ENCODE measurements around the gene SLC38A4.

Gene SLC38A4

DNA sequence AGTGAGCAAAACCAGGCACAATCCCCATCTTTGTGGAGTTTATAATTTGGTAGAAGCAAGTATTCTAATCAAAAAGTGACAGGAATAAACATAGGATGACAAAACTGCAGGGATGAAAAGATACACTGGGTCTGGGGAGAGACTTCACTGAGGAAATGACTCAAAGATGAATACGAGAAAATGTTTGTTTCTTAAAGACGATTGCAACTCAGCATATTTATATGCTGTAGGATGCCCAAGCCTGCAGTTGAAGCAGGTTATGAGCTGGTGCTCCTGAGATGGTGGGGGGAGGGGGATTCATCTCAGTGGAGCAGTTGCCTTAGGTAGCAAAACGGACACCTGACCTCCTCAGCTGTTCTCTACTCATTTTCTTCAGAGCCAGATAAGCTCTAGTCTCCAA is 13.4 kb upstream of the SLC38A4 start:
- no peak for DNase-seq (ENCODE audit: low spot score)
- in situ Hi-C loops (cut with MboI; ENCODE audit: low pct_unique_long_range_greater_than_20kb, low sequenced_read_pairs, unreplicated experiment): no loop called here
- TF ChIP-seq, protein P1, sequence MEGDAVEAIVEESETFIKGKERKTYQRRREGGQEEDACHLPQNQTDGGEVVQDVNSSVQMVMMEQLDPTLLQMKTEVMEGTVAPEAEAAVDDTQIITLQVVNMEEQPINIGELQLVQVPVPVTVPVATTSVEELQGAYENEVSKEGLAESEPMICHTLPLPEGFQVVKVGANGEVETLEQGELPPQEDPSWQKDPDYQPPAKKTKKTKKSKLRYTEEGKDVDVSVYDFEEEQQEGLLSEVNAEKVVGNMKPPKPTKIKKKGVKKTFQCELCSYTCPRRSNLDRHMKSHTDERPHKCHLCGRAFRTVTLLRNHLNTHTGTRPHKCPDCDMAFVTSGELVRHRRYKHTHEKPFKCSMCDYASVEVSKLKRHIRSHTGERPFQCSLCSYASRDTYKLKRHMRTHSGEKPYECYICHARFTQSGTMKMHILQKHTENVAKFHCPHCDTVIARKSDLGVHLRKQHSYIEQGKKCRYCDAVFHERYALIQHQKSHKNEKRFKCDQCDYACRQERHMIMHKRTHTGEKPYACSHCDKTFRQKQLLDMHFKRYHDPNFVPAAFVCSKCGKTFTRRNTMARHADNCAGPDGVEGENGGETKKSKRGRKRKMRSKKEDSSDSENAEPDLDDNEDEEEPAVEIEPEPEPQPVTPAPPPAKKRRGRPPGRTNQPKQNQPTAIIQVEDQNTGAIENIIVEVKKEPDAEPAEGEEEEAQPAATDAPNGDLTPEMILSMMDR (IDR thresholded peaks at IDR 0.05; ENCODE audit: extremely low read depth, insufficient read depth, missing control alignments): no peak

DNA sequence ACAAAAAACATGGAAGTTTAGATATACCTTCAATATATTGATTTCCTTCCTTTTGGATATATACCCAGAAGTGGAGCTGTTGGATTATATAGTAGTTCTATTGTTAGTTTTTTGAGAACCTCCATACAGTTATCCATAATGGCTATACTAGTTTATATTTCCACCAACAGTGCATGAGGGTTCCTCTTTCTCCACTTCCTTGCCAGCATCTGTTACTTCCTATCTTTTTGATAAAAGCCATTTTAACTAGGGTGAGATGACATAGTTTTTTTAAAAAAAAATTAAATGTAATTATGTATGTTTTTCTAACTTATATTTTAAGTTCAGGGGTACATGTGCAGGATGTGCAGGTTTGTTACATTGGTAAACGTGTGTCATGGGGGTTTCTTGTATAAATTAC is 10.0 kb upstream of the SLC38A4 start:
- in situ Hi-C loops (cut with MboI; ENCODE audit: low pct_unique_long_range_greater_than_20kb, low sequenced_read_pairs, unreplicated experiment): no loop called here
- TF ChIP-seq, protein P1 (IDR thresholded peaks at IDR 0.05; ENCODE audit: extremely low read depth, insufficient read depth, missing control alignments): no peak
- DNase-seq (ENCODE audit: low spot score): no peak

GRCh38 chr12:46832130-46832704 is 6.4 kb upstream of the SLC38A4 start:
- TF ChIP-seq, protein P1 (IDR thresholded peaks at IDR 0.05; ENCODE audit: extremely low read depth, insufficient read depth, missing control alignments): no peak
- DNase-seq (ENCODE audit: low spot score): no peak
- in situ Hi-C loops (cut with MboI; ENCODE audit: low pct_unique_long_range_greater_than_20kb, low sequenced_read_pairs, unreplicated experiment): no loop called here

DNA sequence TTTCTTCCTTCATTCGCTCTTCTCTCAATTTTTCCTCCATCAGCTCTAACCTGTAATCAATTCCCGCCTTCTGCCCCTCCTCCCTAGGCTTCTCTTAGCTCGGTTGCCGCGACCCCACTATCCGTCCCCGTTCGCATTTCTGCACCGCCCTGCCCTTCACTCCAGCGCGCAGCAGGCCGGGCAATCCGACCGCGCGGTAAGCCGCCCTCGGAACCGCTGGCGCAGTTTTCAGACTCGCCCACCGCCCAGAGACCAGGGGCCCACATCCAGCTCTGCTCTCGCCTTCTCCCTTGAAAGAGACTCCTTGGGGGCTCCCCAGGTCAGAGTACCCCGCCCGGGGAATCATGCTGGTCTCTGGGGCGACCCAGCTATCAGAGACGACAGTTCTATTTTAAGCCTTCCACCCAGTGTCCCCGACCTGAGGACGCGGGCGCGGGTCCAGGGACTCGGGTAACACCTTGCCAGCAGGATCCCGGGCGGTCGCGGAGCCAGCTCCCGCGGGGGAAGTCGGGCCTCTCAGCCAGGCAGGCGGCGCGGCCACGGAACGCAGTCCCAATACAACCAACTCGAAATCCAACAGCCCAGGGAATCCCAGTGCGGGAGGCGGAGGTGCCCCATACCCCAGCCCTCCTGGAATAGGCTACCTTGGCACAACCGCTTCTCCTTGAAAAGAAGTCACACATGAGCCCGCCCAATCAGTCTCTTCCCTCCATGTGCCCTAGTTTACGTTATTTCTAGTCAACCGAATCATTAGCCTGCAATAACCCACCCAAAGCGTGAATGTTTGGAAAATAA is 5.7 kb upstream of the SLC38A4 start:
- in situ Hi-C loops (cut with MboI; ENCODE audit: low pct_unique_long_range_greater_than_20kb, low sequenced_read_pairs, unreplicated experiment): no loop called here
- TF ChIP-seq, protein P1 (IDR thresholded peaks at IDR 0.05; ENCODE audit: extremely low read depth, insufficient read depth, missing control alignments): no peak
- DNase-seq (ENCODE audit: low spot score): no peak

- TF ChIP-seq, protein P1 (IDR thresholded peaks at IDR 0.05; ENCODE audit: extremely low read depth, insufficient read depth, missing control alignments): no peak
- in situ Hi-C loops (cut with MboI; ENCODE audit: low pct_unique_long_range_greater_than_20kb, low sequenced_read_pairs, unreplicated experiment): no loop called here
- DNase-seq (ENCODE audit: low spot score): no peak
Observed at GRCh38 chr12:46830731-46831334, 5.0 kb upstream of the SLC38A4 start.

DNA sequence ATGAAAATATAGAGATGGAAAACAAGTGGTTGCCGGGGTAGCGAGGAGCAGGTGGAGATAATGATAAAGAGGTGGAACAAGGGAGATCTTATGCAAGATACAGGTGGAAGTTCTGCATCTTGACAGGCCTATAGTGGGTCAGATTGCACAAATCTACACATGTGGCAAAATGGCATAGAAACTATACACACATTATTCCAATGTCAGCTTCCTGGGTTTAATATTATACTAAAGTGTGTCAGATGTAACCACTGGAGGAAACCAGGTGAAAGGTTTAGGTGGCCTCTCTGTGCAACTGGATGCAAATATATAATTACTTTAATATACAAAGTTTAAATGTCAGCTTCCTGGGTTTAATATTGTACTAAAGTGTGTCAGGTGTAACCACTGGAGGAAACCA is 1.1 kb downstream of the SLC38A4 start:
- DNase-seq (ENCODE audit: low spot score): no peak
- in situ Hi-C loops (cut with MboI; ENCODE audit: low pct_unique_long_range_greater_than_20kb, low sequenced_read_pairs, unreplicated experiment): no loop called here
- TF ChIP-seq, protein P1 (IDR thresholded peaks at IDR 0.05; ENCODE audit: extremely low read depth, insufficient read depth, missing control alignments): no peak
